Endothelial cell of umbilical vein (primary cell): Measurements from ENCODE around the gene PRSS56. TPM values are rescaled to one million over a fixed set of nuclear protein-coding genes. Genes with fewer than 3 reads are reported as not detected.

ENCODE experiments used
- BruUV-seq: library from RNA; stranded (reverse); fragments of 400-500 nt; replicated peaks from 2 replicates; lab custom pipeline; 2021; lab: Mats Ljungman, UMichigan
- CTCF ChIA-PET: fragments of 300-600, 350-600 bp; sonication (Branson Sonifier 250); formaldehyde crosslinking; loops from one replicate; lab custom pipeline; 2021; ENCODE audit warnings: antibody characterized with exemption, inconsistent platforms; lab: Charles Lee
- POLR2A ChIA-PET: fragments of 300-600, 350-600 bp; sonication (Branson Sonifier 250); formaldehyde crosslinking; loops from one replicate; lab custom pipeline; 2021; ENCODE audit warnings: antibody characterized with exemption, inconsistent platforms; lab: Charles Lee
- DNase-seq: peaks from one replicate; pipeline ENCODE4 v3.0.0-alpha.2; 2011; ENCODE audit warnings: low read depth, low spot score
- FAIRE-seq: peaks from 2 replicates; lab custom pipeline; 2011; peaks lifted over from hg19 to GRCh38; lab: Jason Lieb, UNC
- H2AFZ ChIP-seq: 2 replicates; pipeline ENCODE4 v1.6.0; 2012; ENCODE audit warnings: low read depth, low read length, control low read depth, inconsistent platforms
- H3K27ac ChIP-seq: 2 replicates; pipeline ENCODE4 v1.5.1; 2011; ENCODE audit warnings: low read depth, mild to moderate bottlenecking, control low read depth, low read length, moderate library complexity; ENCODE audit not compliant: insufficient read depth
- H3K27me3 ChIP-seq, 2 experiments: 2 replicates each; pipeline versions ENCODE4 v1.6.0 to v1.6.1; 2011; ENCODE audit warnings: low read length in 2 of 2, mixed read lengths in 1 of 2; ENCODE audit not compliant: control insufficient read depth in 2 of 2, insufficient read depth in 2 of 2
- H3K36me3 ChIP-seq, 2 experiments: 2 replicates in 1 of 2; 3 replicates in 1 of 2; pipeline ENCODE4 v1.5.1; 2011; ENCODE audit warnings: low read length in 2 of 2, mild to moderate bottlenecking in 1 of 2, moderate library complexity in 1 of 2; ENCODE audit not compliant: control insufficient read depth in 2 of 2, insufficient read depth in 2 of 2; ENCODE audit errors: extremely low read depth in 1 of 2
- H3K4me1 ChIP-seq: 3 replicates; pipeline ENCODE4 v1.5.1; 2011; ENCODE audit warnings: mild to moderate bottlenecking, low read length; ENCODE audit not compliant: control insufficient read depth, insufficient read depth; ENCODE audit errors: extremely low read depth
- H3K4me2 ChIP-seq: 2 replicates; pipeline ENCODE4 v1.6.1; 2011; ENCODE audit warnings: low read length, control low read depth, mixed read lengths; ENCODE audit not compliant: insufficient read depth
- H3K4me3 ChIP-seq, 3 experiments: fragments of 200-600 bp in 1 of 3; sonication (generic), shearing (Covaris generic) in 1 of 3; replicated peaks in 1 of 3; 2 replicates each; pipeline ENCODE4 v1.5.1; 2011 to 2016; ENCODE audit warnings: control low read depth in 3 of 3, low read length in 3 of 3, mild to moderate bottlenecking in 2 of 3, inconsistent platforms in 1 of 3, low read depth in 1 of 3, moderate library complexity in 1 of 3; ENCODE audit not compliant: insufficient read depth in 1 of 3
- H3K79me2 ChIP-seq: 2 replicates; pipeline ENCODE4 v1.6.0; 2012; ENCODE audit warnings: low read length, inconsistent platforms; ENCODE audit not compliant: control insufficient read depth, insufficient read depth
- H3K9ac ChIP-seq: replicated peaks from 2 replicates; pipeline ENCODE3; 2011; ENCODE audit warnings: low read length, control low read depth; ENCODE audit not compliant: insufficient read depth; ENCODE audit errors: extremely low read depth
- H3K9me1 ChIP-seq: replicated peaks from 3 replicates; pipeline ENCODE4 v1.6.0; 2011; ENCODE audit warnings: mild to moderate bottlenecking, low read length; ENCODE audit not compliant: control insufficient read depth, insufficient read depth; ENCODE audit errors: extremely low read depth
- H3K9me3 ChIP-seq: replicated peaks from 2 replicates; pipeline ENCODE4 v1.5.1; 2012; ENCODE audit warnings: low read length, inconsistent platforms; ENCODE audit not compliant: control insufficient read depth, insufficient read depth
- H4K20me1 ChIP-seq: replicated peaks from 2 replicates; pipeline ENCODE3; 2011; ENCODE audit warnings: mild to moderate bottlenecking, low read length; ENCODE audit not compliant: control insufficient read depth, insufficient read depth; ENCODE audit errors: extremely low read depth
- CTCF ChIP-seq, 2 donors: IDR thresholded peaks; 1 replicate in 1 of 2; 2 replicates in 1 of 2; pipeline ENCODE4 v1.5.1; 2011; ENCODE audit warnings: low read length in 2 of 2, mild to moderate bottlenecking in 2 of 2, moderate library complexity in 2 of 2, control low read depth in 1 of 2, inconsistent platforms in 1 of 2, low read depth in 1 of 2; ENCODE audit not compliant: insufficient read depth in 1 of 2; ENCODE audit errors: extremely low read depth in 1 of 2
- EZH2 ChIP-seq: IDR thresholded peaks from 2 replicates; pipeline ENCODE4 v1.6.1; 2012; ENCODE audit warnings: borderline replicate concordance, low read depth, mild to moderate bottlenecking, moderate library complexity, low read length, inconsistent platforms; ENCODE audit not compliant: severe bottlenecking
- FOS ChIP-seq: IDR thresholded peaks from 2 replicates; pipeline ENCODE4 v1.6.1; 2011; ENCODE audit warnings: mild to moderate bottlenecking, low read length, moderate library complexity, borderline replicate concordance; ENCODE audit not compliant: insufficient read depth
- GATA2 ChIP-seq: IDR thresholded peaks from 2 replicates; pipeline ENCODE4 v1.7.0; 2011; ENCODE audit warnings: low read depth, mild to moderate bottlenecking, moderate library complexity, mixed read lengths, low read length; ENCODE audit not compliant: insufficient read length, insufficient read depth
- JUN ChIP-seq: IDR thresholded peaks from 2 replicates; pipeline ENCODE4 v1.6.1; 2011; ENCODE audit warnings: borderline replicate concordance, low read depth; ENCODE audit not compliant: insufficient read length, insufficient read depth
- MAX ChIP-seq: IDR thresholded peaks from 2 replicates; pipeline ENCODE4 v1.6.1; 2011; ENCODE audit not compliant: insufficient read depth, insufficient read length
- MYC ChIP-seq: IDR thresholded peaks from one replicate; pipeline ENCODE4 v1.6.1; 2011; ENCODE audit warnings: mild to moderate bottlenecking, low read depth, low read length
- POLR2A ChIP-seq: IDR thresholded peaks from 2 replicates; pipeline ENCODE4 v1.6.1; 2012; ENCODE audit warnings: low read depth, mild to moderate bottlenecking, control low read depth, low read length
- POLR2AphosphoS5 ChIP-seq: IDR thresholded peaks from 2 replicates; pipeline ENCODE4 v1.6.1; 2012; ENCODE audit warnings: low read depth, mild to moderate bottlenecking, control low read depth, low read length, moderate library complexity; ENCODE audit not compliant: insufficient read depth
- dilution Hi-C: fragments of 300-500 bp; cut with MboI; formaldehyde crosslinking; loops from one replicate; pipeline ENCODE4 v1.15.0; 2019; ENCODE audit warnings: low sequenced_read_pairs; ENCODE audit not compliant: extremely low pct_ligation_motif_present
- intact Hi-C: fragments of 100-400 bp; cut with micrococcal nuclease; formaldehyde crosslinking; loops from one replicate; pipeline ENCODE4 v1.10.0; 2022
- polyA plus RNA-seq, 4 experiments: library from polyadenylated mRNA; depleted of rRNA in 3 of 4; stranded (reverse) in 3 of 4; unstranded in 1 of 4; fragments of >200 nt; gene quantifications; 2 replicates each; pipeline versions ENCODE4 v1.2.1 to v1.2.3, GENCODE V29; 2011 to 2012; ENCODE audit warnings: missing spikeins in 1 of 4
- total RNA-seq: library from RNA; stranded (reverse); gene quantifications from 2 replicates; pipeline ENCODE4 v1.2.3, GENCODE V29; 2021

PRSS56 gene
- total and polyA plus RNA-seq, 2 donors (not counting 3 experiments of a cell fraction or from before 2014, with no cell fraction given) = not detected

- intact Hi-C loops = no loop called here
- no peak for FAIRE-seq
Observed at GRCh38 chr2:232543491-232543890, 23.3 kb downstream of the PRSS56 start.

More at GRCh38 chr2:232543491-232543890, 23.3 kb downstream of the PRSS56 start:
- Histone ChIP-seq H3K9me1 (no peaks in the 10 kb centered on the region), H3K27ac (no peak overlapping the region), H3K9me3 (no peaks in the 10 kb centered on the region), H3K36me3 (no peaks in the 10 kb centered on the region), H2AFZ (no peak overlapping the region), H4K20me1 (no peaks in the 10 kb centered on the region), H3K79me2 (peaks cover under 1% of the 10 kb centered on the region), H3K27me3 (no peaks in the 10 kb centered on the region), H3K4me1 (no peaks in the 10 kb centered on the region), H3K4me3 (no peak overlapping the region), H3K4me2 (no peak overlapping the region), H3K9ac (no peak overlapping the region)
- DNase-seq = no peak
- dilution Hi-C loops = no loop called here
- ChIA-PET CTCF (no interaction called here), POLR2A (no interaction called here)
- TF ChIP-seq POLR2A (no peak), EZH2 (no peak), GATA2 (no peak), MAX (no peak), POLR2AphosphoS5 (no peak), JUN (no peak), CTCF (IDR thresholded peaks at IDR 0.05; ENCODE audit: extremely low read depth in 1 of 2, insufficient read depth in 1 of 2, low read depth in 1 of 2, low read length in 2 of 2) (no peak), MYC (no peak), FOS (no peak)
- BruUV-seq = no TSS peak
